ENCODE results near the gene ZNF677.
"Not testable (repeated sequence)": the region's sequence is repeated elsewhere in the genome, so short reads cannot be mapped to it uniquely, and the experiment has no call there.

The ZNF677 gene

DNA sequence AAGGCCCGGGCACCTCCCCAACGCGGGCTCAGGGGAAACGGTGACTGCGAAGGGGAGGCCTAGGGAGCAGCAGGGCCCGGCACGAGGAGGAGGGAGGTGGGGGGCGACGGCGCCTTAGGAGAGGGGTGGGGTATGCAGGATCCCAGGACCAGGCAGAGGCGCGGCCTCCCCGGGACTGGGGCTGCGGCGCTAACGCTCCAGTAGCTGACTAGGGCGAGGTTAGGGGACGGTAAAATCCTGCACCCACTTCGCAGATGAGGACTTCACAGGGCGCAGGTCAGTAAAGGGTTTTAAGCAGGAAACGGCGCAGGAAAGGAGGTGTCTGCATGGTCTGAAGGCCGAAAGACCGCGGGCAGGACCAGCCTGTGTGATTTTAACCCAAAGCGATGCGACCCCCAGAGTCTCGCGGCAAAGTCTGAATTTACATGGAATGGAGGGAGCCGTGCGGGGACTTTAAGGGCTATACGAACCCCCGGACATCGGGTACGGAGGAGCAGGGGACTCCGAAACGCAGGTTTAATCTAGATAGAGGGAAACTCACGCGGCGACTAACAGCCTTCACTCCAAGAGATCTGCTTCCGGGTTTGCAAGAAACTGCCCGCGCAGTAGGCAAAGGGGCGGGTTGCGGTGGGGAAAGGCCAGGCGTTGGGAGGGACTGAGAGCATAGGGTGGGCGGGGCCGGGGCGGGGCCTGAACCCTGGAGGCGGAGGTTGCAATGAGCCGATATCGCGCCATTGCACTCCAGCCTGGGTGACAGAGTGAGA is 61.7 kb downstream of the ZNF677 start, which contains the start of gene ZNF665:
ZNF665 (minus strand) TSS at position 588 of the 764 bp plus-strand sequence. CDS start 10,460 bp downstream, outside the sequence.
- DNase-seq: peak; percentile 93

DNA sequence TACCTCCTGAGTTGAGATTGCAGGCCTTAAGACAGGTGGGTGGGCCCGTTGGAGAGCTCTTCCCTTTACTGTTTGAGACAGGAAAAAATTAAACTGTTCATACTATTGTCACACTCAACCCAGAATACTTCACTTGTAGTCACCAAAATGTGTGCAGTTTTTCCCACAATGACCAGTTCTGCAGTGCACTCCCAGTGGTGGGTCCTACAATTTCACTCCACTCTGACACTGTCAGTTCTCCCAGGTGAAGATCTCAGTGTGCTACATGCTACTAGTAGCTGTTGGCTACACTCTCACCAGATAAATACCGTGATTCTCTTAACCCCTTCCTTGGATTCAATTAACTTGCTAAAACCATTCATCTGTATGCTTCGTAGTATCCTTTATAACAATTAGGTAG is 64.4 kb downstream of the ZNF677 start:
- no peak for DNase-seq

DNA sequence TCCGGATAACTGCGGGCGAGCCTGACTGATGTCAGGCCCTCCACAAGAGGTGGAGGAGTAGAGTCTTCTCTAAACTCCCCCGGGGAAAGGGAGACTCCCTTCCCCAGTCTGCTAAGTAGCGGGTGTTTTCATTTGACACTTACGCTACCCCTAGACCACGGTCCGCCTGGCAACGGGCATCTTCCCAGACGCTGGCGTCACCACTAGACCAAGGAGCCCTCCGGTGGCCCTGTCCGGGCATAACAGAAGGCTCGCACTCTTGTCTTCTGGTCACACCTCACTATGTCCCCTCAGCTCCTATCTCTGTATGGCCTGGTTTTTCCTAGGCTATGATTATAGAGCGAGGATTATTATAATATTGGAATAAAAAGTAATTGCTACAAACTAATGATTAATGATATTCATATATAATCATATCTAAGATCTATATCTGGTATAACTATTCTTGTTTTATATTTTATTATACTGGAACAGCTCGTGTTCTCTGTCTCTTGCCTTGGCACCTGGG is 64.9 kb downstream of the ZNF677 start:
- DNase-seq: not testable (repeated sequence)

All from activated effector memory CD4-positive, alpha-beta T cell treated with anti-CD3 and anti-CD28 coated beads, Interleukin-2, amount 50 U/mL, for 16 hours (primary cell).